Right lobe of liver (tissue), 6 donors: ENCODE data around the gene CACNG1. TPM values are rescaled to one million over a fixed set of nuclear protein-coding genes. Genes with fewer than 3 reads are reported as not detected.
"Not testable (repeated sequence)": the region's sequence is repeated elsewhere in the genome, so short reads cannot be mapped to it uniquely, and the experiment has no call there.

Source experiments
- ATAC-seq, 4 donors: fragments of 200-7000 bp; cut with Tn5 transposase; one replicate each; pipeline ENCODE4 v1.9.1; 2020; ENCODE audit warnings: mild to moderate bottlenecking in 4 of 4, moderate library complexity in 4 of 4
- DNase-seq, 3 donors: peaks; one replicate each; pipeline ENCODE4 v3.0.0-alpha.2; 2020
- H3K27ac ChIP-seq, 3 donors: fragments of 200-600 bp; one replicate each; pipeline ENCODE4 v1.8.0; 2022
- H3K27me3 ChIP-seq, 2 donors: fragments of 200-600 bp; one replicate each; pipeline ENCODE4 v1.8.0; 2022
- H3K36me3 ChIP-seq, 4 donors: fragments of 200-600 bp; sonication (generic) in 1 of 4; one replicate each; pipeline versions ENCODE4 v1.5.1 to v1.8.0; 2017 to 2022; ENCODE audit warnings: control low read depth in 1 of 4
- H3K4me1 ChIP-seq, 4 donors: fragments of 200-600 bp; sonication (generic) in 1 of 4; one replicate each; pipeline versions ENCODE4 v1.5.1 to v1.8.0; 2017 to 2022; ENCODE audit warnings: control low read depth in 1 of 4
- H3K4me3 ChIP-seq, 3 donors: fragments of 200-600 bp; one replicate each; pipeline ENCODE4 v1.8.0; 2022
- H3K9me3 ChIP-seq, 4 donors: fragments of 200-600 bp; sonication (generic) in 1 of 4; one replicate each; pipeline versions ENCODE4 v1.5.1 to v1.8.0; 2017 to 2022; ENCODE audit warnings: control low read depth in 1 of 4
- POLR2A ChIP-seq: fragments of 450-650 bp; IDR thresholded peaks from one replicate; pipeline ENCODE4 v1.6.1; 2017; ENCODE audit warnings: antibody characterized with exemption, mild to moderate bottlenecking
- WGBS: methylation state at CpG from one replicate; pipeline ENCODE4 v1.1.6; 2018; ENCODE audit warnings: low coverage, low lambda C conversion rate; ENCODE audit not compliant: insufficient coverage; ENCODE audit errors: missing lambda C conversion rate; 5-methylcytosine and 5-hydroxymethylcytosine counted together
- intact Hi-C, 2 donors: fragments of 100-400 bp; cut with DNase I; formaldehyde crosslinking; loops; one replicate each; pipeline versions ENCODE4 v1.11.2 to v1.14.1; 2022
- total RNA-seq, 6 experiments: library from RNA; depleted of rRNA in 2 of 6; stranded (reverse); fragments of >200 nt in 2 of 6; fragmentation: NEBNext Ultra II Directional in 3 of 6; extraction: Animal tissue kit (Norgen Biotek cat#: 25700) in 3 of 6; gene quantifications; one replicate each; pipeline versions ENCODE4 v1.1.0 to v1.2.4, GENCODE V29; 2016 to 2023
- TF ChIP-seq, protein P1 (sequence below), 4 donors: fragments of 200-600 bp in 3 of 4; fragments of 450-650 bp in 1 of 4; IDR thresholded peaks; one replicate each; pipeline versions ENCODE4 v1.5.1 to v1.8.0; 2016 to 2022; ENCODE audit warnings: antibody characterized with exemption in 4 of 4, mild to moderate bottlenecking in 2 of 4
- donor health status: DM: no; HTN: yes; CAD: no.
- donor health status: DM: no; HTN: no; CAD: no.
- donor health status: DM: no; HTN: no; CAD: no.
- donor health status: DM: no; HTN: yes; CAD: no.
- donor health status: DM: no; HTN: yes; CAD: no.

The CACNG1 gene
- total RNA-seq, 6 experiments from 2014 or later, result not detected

DNA sequence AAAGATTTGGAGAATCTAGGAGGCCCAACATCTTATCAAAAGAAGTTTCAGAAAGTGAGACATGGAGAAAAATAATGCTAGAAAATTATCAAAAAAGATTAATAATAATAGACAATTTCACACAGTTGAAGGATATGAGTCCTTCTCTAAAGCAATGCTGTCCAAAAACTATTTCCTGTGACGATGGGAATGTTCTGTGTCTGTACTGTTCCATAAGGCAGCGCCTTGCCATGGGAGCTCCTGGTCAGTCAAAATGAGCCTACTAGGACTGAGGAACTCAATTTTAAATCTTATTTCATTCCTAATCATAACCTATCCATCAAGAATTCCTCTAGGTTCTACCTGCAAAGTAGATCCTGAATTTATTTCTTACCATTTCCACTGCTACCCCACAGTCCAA is 49.0 kb downstream of the CACNG1 start:
- Histone ChIP-seq H3K27me3 (no peaks in the 10 kb centered on the region), H3K4me3 (no peak overlapping the region), H3K4me1 (no peaks in the 10 kb centered on the region), H3K36me3 (peaks cover 0 to 7% (median under 1%) of the 10 kb centered on the region in 4 donors), H3K27ac (no peak overlapping the region), H3K9me3 (no peaks in the 10 kb centered on the region)
- no peak for TF ChIP-seq POLR2A
- TF ChIP-seq, protein P1, sequence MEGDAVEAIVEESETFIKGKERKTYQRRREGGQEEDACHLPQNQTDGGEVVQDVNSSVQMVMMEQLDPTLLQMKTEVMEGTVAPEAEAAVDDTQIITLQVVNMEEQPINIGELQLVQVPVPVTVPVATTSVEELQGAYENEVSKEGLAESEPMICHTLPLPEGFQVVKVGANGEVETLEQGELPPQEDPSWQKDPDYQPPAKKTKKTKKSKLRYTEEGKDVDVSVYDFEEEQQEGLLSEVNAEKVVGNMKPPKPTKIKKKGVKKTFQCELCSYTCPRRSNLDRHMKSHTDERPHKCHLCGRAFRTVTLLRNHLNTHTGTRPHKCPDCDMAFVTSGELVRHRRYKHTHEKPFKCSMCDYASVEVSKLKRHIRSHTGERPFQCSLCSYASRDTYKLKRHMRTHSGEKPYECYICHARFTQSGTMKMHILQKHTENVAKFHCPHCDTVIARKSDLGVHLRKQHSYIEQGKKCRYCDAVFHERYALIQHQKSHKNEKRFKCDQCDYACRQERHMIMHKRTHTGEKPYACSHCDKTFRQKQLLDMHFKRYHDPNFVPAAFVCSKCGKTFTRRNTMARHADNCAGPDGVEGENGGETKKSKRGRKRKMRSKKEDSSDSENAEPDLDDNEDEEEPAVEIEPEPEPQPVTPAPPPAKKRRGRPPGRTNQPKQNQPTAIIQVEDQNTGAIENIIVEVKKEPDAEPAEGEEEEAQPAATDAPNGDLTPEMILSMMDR (IDR thresholded peaks at IDR 0.05), result no peak
- WGBS, result 76% methylated on average over 2 of the region's 2 CpGs
- DNase-seq (no peak), ATAC-seq (peak in 1 of 4 donors; percentile 16)
- intact Hi-C loops, result no loop called here

DNA sequence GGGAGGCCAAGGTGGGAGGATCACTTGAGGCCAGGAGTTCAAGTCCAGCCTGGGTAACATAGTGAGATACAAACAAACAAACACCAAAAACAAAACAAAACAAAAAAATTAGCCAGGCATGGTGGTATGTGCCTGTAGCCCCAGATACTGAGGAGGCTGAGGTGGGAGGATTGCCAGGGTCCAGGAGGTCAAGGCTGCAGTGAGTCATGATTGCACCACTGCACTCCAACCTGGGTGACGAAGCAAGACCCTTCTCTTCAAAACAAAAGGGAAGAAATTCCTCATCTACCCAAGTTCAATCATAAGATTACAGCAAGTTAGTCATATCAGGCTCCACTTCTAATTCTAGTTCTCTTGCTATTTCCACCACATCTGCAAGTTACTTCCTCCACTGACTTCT is 50.9 kb downstream of the CACNG1 start:
- H3K4me3 ChIP-seq, H3K9me3 ChIP-seq, H3K27ac ChIP-seq, H3K27me3 ChIP-seq, H3K4me1 ChIP-seq, H3K36me3 ChIP-seq, intact Hi-C loops: not testable (repeated sequence)
- 50% methylated on average over 1 of the region's 1 CpG for WGBS
- DNase-seq, result peak in 2 of 3 donors; percentile 47 to 63
- peak; percentile 34 to 83 (median 76) for ATAC-seq

DNA sequence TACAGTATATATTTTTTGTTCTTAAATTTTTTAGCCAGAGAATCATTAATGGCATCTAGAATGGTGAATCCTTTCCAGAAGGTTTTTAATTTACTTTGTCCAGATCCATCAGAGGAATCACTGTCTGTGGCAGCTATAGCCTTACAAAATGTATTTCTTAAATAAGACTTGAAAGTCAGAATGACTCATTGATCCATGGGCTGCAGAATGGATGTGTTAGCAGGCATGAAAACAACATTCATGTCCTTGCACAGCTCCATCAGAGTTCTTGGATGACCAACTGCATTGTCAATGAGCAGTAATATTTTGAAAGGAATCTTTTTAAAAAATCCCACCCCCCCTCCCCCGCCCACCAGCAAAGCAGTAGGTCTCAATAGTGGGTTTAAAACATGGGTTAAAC is 51.4 kb downstream of the CACNG1 start:
- Histone ChIP-seq H3K4me1 (no peaks in the 10 kb centered on the region), H3K27ac (no peak overlapping the region), H3K4me3 (no peak overlapping the region), H3K27me3 (no peaks in the 10 kb centered on the region), H3K36me3 (no peaks in the 10 kb centered on the region), H3K9me3 (no peaks in the 10 kb centered on the region)
- DNase-seq (no peak), ATAC-seq (no peak)
- intact Hi-C loops, result no loop called here
- 100% methylated on average over 1 of the region's 1 CpG for WGBS
- TF ChIP-seq, protein P1 (IDR thresholded peaks at IDR 0.05), result no peak
- no peak for TF ChIP-seq POLR2A

DNA sequence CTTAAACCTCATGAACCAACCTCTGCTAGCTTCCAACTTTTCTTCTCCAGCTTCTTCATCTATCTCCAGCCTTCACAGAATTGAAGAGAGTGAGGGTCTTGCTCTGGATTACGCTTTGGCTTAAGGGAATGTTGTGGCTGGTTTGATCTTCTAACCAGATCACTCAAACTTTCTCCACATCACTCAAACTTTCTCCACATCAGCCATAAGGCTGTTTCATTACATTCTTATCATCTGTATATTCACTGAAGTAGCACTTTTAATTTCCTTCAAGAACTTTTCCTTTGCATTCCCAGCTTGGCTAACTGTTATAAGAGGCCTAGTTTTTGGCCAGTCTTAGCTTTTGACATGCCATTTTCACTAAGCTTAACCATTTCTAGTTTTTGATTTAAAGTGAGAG is 52.3 kb downstream of the CACNG1 start:
- Histone ChIP-seq H3K36me3 (no peaks in the 10 kb centered on the region), H3K27me3 (no peaks in the 10 kb centered on the region), H3K4me1 (no peaks in the 10 kb centered on the region), H3K27ac (no peak overlapping the region), H3K9me3 (no peaks in the 10 kb centered on the region), H3K4me3 (no peak overlapping the region)
- WGBS, result 100% methylated on average over 1 of the region's 1 CpG
- ATAC-seq, result no peak
- no peak for DNase-seq
- TF ChIP-seq, protein P1 (IDR thresholded peaks at IDR 0.05), result no peak
- no peak for TF ChIP-seq POLR2A
- intact Hi-C loops, result no loop called here

DNA sequence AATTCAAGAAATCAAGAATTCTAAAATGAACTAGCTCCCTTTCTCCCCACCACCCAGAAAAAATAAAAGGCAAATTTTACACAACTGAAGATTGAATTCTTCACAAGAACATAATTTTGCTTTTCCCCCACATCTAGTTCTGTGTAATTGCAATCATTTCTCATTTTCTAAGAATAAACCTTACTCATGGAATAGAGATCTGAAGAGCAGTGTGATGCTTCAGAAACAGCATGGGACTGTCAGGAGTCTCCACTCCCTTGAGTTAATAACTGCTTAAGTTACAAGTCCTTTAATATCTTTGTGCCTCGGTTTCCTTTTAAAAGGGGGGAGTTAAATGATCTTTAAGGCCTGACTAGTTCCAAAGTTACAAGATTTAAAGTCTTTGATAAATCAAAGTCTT is 53.7 kb downstream of the CACNG1 start:
- H3K27ac ChIP-seq, result no peak overlapping the region
- no peak for ATAC-seq
- H3K4me1 ChIP-seq, result no peaks in the 10 kb centered on the region
- H3K27me3 ChIP-seq, result no peaks in the 10 kb centered on the region
- DNase-seq, result no peak
- H3K9me3 ChIP-seq, result no peaks in the 10 kb centered on the region
- TF ChIP-seq, protein P1 (IDR thresholded peaks at IDR 0.05), result no peak
- TF ChIP-seq POLR2A, result no peak
- intact Hi-C loops, result no loop called here
- 95% methylated on average over 1 of the region's 1 CpG for WGBS
- no peaks in the 10 kb centered on the region for H3K36me3 ChIP-seq
- H3K4me3 ChIP-seq, result no peak overlapping the region

DNA sequence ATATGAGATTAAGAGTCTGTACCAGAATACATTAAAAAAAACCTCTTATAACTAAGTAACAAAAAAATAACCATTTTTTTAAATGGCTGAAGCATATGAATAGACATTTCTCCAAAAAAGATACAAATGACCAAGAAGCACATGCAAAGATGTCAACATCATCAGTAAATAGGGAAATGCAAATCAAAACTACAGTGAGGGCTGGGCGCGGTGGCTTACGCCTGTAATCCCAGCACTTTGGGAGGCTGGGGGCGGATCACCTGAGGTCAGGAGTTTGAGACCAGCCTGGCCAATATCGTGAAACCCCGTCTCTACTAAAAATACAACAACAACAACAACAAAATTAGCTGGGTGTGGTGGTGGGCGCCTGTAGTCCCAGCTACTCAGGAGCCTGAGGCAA is 60.3 kb downstream of the CACNG1 start:
- H3K4me3 ChIP-seq, ATAC-seq, H3K27me3 ChIP-seq, H3K9me3 ChIP-seq, H3K4me1 ChIP-seq, DNase-seq, intact Hi-C loops, H3K27ac ChIP-seq: not testable (repeated sequence)
- 93% methylated on average over 4 of the region's 7 CpGs for WGBS
- peaks cover 0 to 37% (median 21%) of the 10 kb centered on the region in 4 donors for H3K36me3 ChIP-seq
